Measurements from ENCODE around the gene OXNAD1.

OXNAD1 gene

DNA sequence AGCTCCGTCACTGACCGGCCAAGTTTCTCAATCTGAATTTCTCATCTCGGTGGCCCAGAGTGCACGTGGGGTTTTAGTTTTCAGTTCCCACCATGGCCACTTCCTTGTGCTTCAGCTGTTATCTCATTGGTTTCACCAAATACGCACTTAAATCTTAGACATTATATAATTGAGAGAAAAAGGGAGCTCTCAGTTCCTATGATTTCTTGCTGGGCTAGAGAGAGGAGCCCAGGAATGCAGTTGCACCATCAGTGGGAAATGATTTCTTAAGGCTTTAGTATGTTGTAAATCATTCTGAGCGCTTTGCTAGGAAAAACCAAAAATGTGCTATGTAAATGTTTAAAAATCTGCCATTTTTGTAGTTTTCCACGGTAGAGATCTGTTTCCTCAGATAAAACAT, 53.2 kb downstream of the OXNAD1 start:
- Histone ChIP-seq H3K4me3 (ENCODE audit: low read length, poor library complexity, severe bottlenecking) (no peak overlapping the region), H3K27me3 (ENCODE audit: insufficient read depth, low read length, poor library complexity, severe bottlenecking) (no peaks in the 10 kb centered on the region), H4K20me1 (ENCODE audit: insufficient read depth, low read length, poor library complexity, severe bottlenecking) (no peaks in the 10 kb centered on the region), H3K9me2 (replicated peaks; ENCODE audit: low read depth, low read length) (no peaks in the 10 kb centered on the region), H3K79me2 (ENCODE audit: insufficient read depth, low read length) (no peaks in the 10 kb centered on the region; the same call in 1 of the 2 replicates), H3K4me2 (ENCODE audit: low read depth, low read length, poor library complexity, severe bottlenecking) (no peak overlapping the region), H2AFZ (ENCODE audit: low read length) (no peak overlapping the region), H3F3A (ENCODE audit: low read depth) (no peaks in the 10 kb centered on the region), H3K9ac (ENCODE audit: low read depth, low read length, poor library complexity, severe bottlenecking) (no peak overlapping the region), H3K4me1 (ENCODE audit: insufficient read depth, low read length, poor library complexity, severe bottlenecking) (peaks cover 24% of the 10 kb centered on the region), H3K9me3 (ENCODE audit: insufficient read depth, low read depth, low read length) (no peaks in the 10 kb centered on the region), H3K36me3 (ENCODE audit: insufficient read depth, low read length) (peaks cover 80% of the 10 kb centered on the region; the same call in 1 of the 2 replicates)
- TF ChIP-seq EZH2phosphoT487 (IDR thresholded peaks at IDR 0.05; ENCODE audit: borderline replicate concordance) = no peak
- TF ChIP-seq, protein P1, sequence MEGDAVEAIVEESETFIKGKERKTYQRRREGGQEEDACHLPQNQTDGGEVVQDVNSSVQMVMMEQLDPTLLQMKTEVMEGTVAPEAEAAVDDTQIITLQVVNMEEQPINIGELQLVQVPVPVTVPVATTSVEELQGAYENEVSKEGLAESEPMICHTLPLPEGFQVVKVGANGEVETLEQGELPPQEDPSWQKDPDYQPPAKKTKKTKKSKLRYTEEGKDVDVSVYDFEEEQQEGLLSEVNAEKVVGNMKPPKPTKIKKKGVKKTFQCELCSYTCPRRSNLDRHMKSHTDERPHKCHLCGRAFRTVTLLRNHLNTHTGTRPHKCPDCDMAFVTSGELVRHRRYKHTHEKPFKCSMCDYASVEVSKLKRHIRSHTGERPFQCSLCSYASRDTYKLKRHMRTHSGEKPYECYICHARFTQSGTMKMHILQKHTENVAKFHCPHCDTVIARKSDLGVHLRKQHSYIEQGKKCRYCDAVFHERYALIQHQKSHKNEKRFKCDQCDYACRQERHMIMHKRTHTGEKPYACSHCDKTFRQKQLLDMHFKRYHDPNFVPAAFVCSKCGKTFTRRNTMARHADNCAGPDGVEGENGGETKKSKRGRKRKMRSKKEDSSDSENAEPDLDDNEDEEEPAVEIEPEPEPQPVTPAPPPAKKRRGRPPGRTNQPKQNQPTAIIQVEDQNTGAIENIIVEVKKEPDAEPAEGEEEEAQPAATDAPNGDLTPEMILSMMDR (conservative IDR thresholded peaks at IDR 0.05; ENCODE audit: low read length) = no peak

DNA sequence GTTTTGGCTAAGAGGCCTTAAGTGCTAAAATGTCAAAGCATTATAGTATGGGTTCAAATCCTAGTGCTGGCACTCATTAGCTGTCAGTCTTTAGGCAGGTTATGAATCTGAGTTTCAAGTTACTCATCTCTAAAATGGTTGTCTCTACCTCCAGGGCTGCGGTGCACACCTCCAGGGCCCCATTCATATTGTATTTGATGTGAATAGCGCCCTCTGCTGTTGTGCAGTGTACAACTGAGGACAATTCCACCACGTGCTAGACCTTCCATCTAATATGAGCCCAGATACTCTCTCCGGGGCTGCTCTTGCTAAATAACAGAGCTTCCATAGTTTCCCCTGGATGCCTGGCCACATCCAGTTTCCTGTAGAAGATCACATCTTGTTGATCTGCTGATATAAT, 54.3 kb downstream of the OXNAD1 start:
- Histone ChIP-seq H3K9ac (ENCODE audit: low read depth, low read length, poor library complexity, severe bottlenecking) (no peak overlapping the region), H3K4me3 (ENCODE audit: low read length, poor library complexity, severe bottlenecking) (no peak overlapping the region), H3F3A (ENCODE audit: low read depth) (no peaks in the 10 kb centered on the region), H2AFZ (ENCODE audit: low read length) (no peak overlapping the region), H3K4me2 (ENCODE audit: low read depth, low read length, poor library complexity, severe bottlenecking) (no peak overlapping the region), H4K20me1 (ENCODE audit: insufficient read depth, low read length, poor library complexity, severe bottlenecking) (no peaks in the 10 kb centered on the region), H3K79me2 (ENCODE audit: insufficient read depth, low read length) (no peaks in the 10 kb centered on the region; the same call in 1 of the 2 replicates), H3K4me1 (ENCODE audit: insufficient read depth, low read length, poor library complexity, severe bottlenecking) (peaks cover 12% of the 10 kb centered on the region), H3K36me3 (ENCODE audit: insufficient read depth, low read length) (peaks cover 91% of the 10 kb centered on the region; the same call in 1 of the 2 replicates), H3K27me3 (ENCODE audit: insufficient read depth, low read length, poor library complexity, severe bottlenecking) (no peaks in the 10 kb centered on the region), H3K9me3 (ENCODE audit: insufficient read depth, low read depth, low read length) (no peaks in the 10 kb centered on the region), H3K9me2 (replicated peaks; ENCODE audit: low read depth, low read length) (no peaks in the 10 kb centered on the region)
- TF ChIP-seq EZH2phosphoT487 (IDR thresholded peaks at IDR 0.05; ENCODE audit: borderline replicate concordance) = no peak
- TF ChIP-seq, protein P1 (conservative IDR thresholded peaks at IDR 0.05; ENCODE audit: low read length) = peak; percentile 87

DNA sequence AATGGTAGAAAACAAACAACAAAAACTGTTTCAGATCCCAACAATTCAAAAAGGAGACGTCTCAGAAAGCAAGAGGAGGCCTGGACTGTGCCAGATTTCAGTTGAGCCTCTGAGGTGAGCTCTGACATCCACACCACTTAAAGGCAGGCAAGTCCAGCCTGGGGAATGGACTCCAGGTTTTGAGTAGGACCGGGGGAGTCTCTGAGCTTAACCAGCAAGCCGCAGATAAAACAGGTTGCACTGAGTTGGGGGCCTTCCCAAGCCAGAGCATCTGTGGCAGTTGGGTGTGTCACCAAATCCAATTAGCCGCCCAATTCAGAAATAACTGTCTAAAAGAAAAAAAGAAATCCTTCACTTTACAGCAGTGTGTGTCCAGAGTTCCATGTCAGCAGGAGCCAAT, 54.7 kb downstream of the OXNAD1 start:
- Histone ChIP-seq H3K9ac (ENCODE audit: low read depth, low read length, poor library complexity, severe bottlenecking) (no peak overlapping the region), H3K27me3 (ENCODE audit: insufficient read depth, low read length, poor library complexity, severe bottlenecking) (no peaks in the 10 kb centered on the region), H3F3A (ENCODE audit: low read depth) (no peaks in the 10 kb centered on the region), H3K36me3 (ENCODE audit: insufficient read depth, low read length) (peaks cover 95% of the 10 kb centered on the region; the same call in 1 of the 2 replicates), H4K20me1 (ENCODE audit: insufficient read depth, low read length, poor library complexity, severe bottlenecking) (no peaks in the 10 kb centered on the region), H3K9me3 (ENCODE audit: insufficient read depth, low read depth, low read length) (no peaks in the 10 kb centered on the region), H3K4me3 (ENCODE audit: low read length, poor library complexity, severe bottlenecking) (no peak overlapping the region), H3K9me2 (replicated peaks; ENCODE audit: low read depth, low read length) (no peaks in the 10 kb centered on the region), H3K79me2 (ENCODE audit: insufficient read depth, low read length) (no peaks in the 10 kb centered on the region; the same call in 1 of the 2 replicates), H3K4me2 (ENCODE audit: low read depth, low read length, poor library complexity, severe bottlenecking) (no peak overlapping the region), H2AFZ (ENCODE audit: low read length) (no peak overlapping the region), H3K4me1 (ENCODE audit: insufficient read depth, low read length, poor library complexity, severe bottlenecking) (peaks cover 8% of the 10 kb centered on the region)
- TF ChIP-seq EZH2phosphoT487 (IDR thresholded peaks at IDR 0.05; ENCODE audit: borderline replicate concordance) = no peak
- TF ChIP-seq, protein P1 (conservative IDR thresholded peaks at IDR 0.05; ENCODE audit: low read length) = no peak
